ELF-1 (cell line): ENCODE data around the gene CEP131.

Experiments used
- DNase-seq: peaks from one replicate; pipeline ENCODE4 v3.0.0-alpha.2; 2016; ENCODE audit warnings: low read depth, low spot score

CEP131 gene

GRCh38 chr17:81200201-81200600 is 22.6 kb downstream of the CEP131 start:
- no peak for DNase-seq

DNA sequence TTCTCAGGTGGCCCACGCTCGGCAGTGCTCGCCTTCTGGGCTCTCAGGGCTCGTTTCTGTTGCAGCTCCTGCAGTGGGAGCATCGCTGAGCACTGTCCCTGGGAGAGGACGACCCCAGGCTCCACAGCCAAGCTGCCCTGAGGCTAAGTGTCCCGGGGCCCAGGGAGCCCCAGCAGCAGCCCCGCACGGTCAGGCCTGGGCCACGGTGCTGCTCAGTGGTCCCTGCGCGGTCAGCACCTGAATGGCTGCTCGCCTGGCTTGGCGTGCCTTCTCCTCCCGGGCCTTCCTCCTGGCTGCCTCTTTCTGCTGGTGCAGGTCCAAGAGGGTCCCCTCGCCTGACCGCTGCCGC is 23.3 kb downstream of the CEP131 start:
- DNase-seq, result no peak

DNA sequence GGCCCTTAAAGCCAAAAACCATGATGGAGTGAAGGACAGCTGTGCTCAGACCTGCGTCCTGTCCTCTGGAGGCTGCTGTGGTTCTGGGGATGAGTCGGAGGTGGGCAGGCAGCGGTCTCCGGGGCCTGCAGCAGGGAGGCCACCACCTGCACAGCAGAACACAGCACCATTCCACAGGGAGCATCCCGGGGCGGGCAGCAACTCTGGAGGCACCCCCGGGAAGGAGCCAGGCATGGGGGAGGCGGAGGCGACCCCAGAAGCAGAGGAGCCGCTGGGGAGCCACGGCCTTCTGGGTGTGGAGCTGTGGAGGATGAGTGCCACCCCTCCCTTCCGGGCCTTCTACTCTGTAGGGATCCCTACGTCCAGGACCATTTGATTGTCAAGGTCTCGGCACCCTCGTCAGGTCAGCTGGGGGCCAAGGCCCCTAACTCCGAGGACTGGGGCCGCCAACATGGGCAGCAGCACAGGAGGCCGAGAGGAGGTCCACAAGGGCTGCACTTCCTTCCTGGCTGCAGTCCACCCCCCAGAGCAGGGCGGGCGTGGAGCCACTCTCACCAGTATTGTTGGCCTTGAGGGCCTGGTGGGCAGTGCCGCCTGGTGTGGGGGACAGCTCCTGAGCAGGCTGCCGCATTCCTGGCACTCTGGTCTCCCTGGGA is 23.8 kb downstream of the CEP131 start:
- DNase-seq, result no peak

DNA sequence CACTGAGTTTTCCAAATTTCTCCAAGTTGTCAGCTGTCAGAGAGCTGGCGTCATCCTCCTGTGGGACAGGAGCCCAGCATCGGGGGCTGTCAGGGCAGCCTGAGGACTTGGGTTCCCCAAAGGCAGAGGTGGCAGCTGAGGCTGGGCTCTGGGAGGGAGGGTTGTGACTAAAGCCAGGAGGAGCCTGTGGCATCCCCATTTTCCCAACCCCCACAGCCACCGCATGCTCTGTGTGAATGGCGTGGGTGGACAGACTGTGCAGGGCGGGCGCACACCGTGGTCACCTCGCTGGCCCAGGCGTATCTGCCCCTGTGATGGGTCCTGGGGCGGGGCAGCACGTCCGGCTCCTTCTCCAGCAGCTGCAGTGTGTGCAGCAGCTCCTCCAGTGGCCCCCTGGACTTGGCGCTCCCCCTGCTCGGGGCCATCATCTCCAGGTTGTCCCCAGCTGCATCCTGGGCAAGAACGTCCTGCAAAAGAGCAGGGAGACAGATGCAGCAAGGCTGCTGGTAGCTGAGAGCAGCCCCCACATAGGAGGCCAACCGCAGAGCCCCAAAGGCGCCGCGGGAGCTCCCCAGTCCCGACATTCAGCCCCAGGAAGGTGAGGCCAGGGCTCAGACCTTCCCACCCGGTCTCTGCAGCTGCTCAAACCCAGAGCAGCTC is 24.8 kb downstream of the CEP131 start:
- DNase-seq, result no peak

GRCh38 chr17:81197409-81197795 is 25.4 kb downstream of the CEP131 start:
- DNase-seq, result no peak

DNA sequence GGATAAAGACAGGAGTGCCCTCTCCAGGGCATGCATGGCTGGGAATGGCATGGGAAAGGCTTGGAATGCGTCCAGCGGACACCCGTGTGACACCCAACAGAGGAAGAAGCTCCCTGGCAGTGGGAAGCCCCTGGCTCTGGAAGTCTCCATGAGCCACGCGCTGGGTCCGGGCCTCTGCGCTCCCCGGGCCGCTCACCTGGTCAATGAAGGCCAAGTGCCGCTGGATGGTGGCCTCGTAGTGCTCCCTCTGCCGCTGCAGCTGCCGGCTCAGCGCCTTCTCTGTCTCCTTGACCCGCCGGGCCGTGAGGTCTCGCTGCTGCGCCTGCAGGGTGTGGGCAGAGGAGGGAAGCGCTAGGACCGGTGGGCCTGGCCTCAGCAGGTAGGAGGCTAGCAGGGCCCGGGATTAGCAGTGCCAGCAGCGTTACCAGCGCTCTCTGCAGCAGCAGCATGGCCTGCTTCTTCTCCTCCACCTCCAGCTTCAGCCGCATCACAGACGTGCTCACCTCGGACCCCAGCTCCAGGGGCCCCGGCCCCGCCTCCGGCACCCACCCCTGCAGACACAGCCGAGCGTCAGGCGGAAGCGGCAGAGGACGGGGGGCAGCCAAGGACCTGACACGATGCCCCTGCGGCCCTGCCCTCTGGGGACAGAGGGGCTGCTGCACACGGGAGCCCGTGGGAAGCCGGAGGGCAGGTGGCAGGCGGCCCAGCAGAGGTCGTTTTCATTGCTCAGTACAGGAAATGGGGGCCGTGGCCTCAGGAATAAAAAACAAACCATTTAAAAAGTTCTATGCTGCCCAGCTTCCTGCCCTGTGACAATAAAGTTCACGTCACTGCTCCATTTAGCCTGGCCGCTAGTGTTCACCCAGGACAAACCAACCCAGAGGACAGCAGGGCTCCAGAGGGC is 26.0 kb downstream of the CEP131 start:
- no peak for DNase-seq

GRCh38 chr17:81195941-81196495 is 26.7 kb downstream of the CEP131 start:
- no peak for DNase-seq

GRCh38 chr17:81194941-81195901 is 27.5 kb downstream of the CEP131 start:
- no peak for DNase-seq

GRCh38 chr17:81194225-81194760 is 28.5 kb downstream of the CEP131 start:
- DNase-seq, result no peak

- DNase-seq, result peak; percentile 74
Measured at GRCh38 chr17:81193470-81194224, 29.1 kb downstream of the CEP131 start.

- DNase-seq, result no peak
Measured at GRCh38 chr17:81193051-81193410, 29.7 kb downstream of the CEP131 start.

GRCh38 chr17:81192386-81193050 is 30.2 kb downstream of the CEP131 start:
- peak; percentile 92 for DNase-seq

DNA sequence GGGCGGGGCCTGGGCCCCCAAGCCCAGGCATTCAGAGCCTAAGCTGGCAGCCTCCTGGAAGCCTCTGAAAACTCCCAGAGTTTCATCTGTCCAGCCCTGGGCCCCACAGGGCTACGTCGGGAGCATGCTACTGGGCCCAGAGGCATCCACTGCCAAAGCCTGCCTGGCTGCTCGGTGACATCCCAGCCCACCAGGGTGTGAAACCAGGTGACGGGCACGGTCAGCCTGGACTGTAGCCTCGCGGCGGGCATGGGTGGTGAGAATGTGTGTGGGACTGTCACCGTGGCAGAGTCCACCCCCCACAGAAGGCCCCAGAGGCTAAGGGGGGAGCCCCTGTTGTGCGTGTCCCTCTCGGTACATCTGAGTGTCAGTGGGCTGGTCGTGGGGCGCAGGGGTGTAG is 31.1 kb downstream of the CEP131 start:
- no peak for DNase-seq

DNA sequence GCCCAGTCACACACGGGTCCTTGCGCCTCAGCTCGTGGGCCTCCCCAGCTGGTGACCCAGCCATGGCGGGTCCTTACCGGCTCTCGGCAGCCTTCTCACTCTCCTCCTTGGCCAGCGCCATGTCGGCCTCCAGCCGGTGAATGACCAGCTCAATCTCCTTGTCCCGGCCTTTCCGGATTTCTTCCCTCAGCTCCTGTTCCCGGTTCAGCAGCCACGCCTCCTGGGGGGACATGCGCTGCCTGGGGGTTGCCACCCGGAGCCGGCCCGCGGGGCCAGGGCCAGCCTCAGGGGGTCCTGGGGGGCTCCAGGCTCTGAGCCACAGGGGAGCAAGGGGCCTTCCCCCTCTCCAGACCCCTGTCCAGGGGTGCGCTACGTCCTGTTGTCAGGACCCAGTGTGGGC is 31.6 kb downstream of the CEP131 start:
- no peak for DNase-seq

DNA sequence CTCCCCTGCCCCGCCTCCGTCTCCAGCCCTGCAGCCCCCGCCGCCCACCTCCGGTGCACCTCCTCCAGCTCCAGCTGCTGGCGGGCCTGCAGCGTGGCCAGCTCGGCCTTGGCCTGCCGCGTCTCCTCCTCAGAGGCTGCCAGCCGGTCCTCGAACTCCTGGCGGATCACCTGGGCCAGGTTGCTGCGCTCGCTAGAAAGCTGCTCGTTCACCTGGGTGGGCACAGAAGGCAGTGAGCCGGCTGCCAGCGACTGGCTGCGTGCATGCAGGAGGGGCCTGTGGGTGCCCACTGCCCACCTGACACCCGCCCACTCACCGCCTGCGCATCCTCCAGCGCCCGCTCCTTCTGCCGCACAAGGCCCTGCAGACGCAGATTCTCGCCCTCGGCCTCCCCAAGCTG is 32.2 kb downstream of the CEP131 start:
- DNase-seq, result no peak

DNA sequence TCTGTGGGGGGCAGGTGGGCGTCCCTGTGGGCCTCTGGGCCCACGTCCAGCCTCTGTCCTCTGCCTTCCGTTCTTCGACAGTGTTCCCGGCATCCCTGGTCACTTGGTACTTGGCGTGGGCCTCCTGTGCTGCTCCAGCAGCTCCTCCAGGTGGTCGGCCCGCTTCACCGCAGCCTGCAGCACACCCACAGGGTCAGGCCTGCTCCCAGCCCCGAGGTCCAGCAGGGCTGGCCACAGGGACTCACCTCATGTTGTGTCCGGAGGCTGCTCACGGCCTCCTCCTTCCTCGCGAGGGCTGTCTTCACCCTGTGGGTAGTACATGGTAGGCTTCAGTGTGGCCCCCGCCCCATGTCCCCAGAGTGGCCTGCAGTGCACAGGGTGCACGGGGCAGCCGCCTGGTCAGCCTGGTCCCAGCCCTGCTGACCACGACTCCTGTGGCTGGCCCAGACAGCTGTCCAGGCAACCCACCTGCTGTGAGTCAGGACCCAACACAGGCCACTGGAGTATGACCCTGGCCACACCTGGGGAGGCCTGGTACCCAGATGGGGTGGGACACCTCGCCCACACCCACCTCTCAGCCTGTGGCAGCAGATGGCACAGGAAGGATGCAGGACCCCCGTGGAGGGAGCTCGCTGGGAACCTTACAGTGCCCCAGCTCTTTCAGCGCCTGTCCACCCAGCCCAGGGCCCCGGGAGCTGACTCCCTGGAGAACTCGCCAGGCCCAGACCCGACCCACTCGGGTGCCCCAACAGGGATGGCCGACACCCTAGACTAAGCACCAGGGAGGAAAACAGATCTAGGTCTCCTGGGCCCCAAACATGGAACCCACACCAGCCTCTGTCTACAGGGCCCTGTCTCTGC is 32.9 kb downstream of the CEP131 start:
- peak; percentile 23 for DNase-seq

GRCh38 chr17:81189016-81189415 is 33.7 kb downstream of the CEP131 start:
- DNase-seq, result no peak

- no peak for DNase-seq
Measured at GRCh38 chr17:81188491-81188840, 34.3 kb downstream of the CEP131 start.
